Measurements from ENCODE around the gene TRMT112.
A peak's percentile ranks its signal among the peaks of the same experiment; 100 is the strongest.

The TRMT112 gene

DNA sequence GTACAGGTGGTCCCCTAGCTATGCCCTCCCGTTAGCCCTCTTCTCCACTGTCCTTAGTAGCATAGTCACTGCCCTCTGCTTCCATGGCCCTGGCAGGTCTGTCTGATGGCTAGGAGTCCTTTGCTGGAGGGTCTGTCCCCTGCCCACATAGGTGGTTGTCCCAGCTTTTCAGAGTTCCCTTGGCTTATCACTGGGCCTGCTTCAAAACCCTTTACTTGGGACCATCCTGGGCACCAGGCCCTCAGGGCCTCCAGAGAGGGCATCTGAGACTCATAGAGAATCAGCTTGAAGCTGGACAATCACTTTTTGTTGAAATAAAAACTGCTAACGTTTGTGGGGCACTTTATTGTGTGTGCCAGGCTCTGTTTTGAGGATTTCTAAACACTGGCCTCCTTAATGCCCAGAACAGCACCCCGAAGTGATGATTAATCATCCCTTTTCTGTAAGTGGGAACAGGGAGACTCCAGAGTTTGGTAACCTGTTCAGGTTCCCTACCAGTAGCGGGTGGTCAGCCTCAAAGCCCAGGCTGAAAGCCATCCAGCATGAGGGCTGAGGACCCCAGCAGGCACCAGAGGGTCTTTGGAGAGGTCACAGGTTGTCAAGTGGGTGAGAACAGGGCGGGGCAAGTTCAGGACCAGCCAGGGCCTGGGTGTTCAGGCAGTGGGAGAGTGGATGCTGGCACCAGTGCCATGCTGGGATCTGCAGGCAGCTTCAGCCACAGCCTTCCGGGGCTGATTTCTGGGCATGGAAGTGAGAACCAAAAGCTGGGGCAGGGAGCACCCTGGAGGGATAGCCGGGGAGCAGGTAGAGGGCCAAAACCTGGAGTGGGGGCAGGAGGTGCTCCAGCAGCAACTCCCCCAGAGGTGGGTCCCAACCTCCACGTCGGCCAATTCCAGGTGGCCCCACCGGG is 26.8 kb downstream of the TRMT112 start:
- DNase-seq, result no peak

DNA sequence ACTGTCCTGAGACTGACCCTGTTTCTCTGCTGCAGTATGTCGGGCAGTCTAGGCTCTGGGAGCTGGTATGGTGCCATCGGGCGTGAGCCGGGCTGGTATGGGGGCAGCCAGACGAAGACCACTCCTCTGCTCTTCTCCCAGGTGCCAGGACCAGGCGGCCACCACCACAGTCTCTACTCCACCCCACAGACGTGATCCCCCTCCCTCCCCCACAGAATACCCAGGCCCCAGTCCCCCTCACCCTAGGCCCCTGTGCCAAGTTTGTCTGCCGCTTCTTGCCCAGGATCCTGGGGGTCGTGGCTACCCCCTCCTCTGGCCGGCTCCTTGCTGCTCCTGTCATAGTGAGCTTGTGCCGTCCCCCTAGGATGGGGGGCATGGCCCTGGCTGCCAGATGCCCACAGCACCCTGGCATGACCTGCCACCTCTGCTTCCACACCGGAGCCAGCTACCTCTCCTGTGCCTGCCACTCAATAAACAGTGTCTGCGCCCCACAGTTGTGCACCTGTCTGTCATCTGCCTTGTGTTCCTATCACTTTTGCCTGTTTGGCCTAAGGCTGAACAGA is 28.3 kb downstream of the TRMT112 start:
- DNase-seq, result no peak

DNA sequence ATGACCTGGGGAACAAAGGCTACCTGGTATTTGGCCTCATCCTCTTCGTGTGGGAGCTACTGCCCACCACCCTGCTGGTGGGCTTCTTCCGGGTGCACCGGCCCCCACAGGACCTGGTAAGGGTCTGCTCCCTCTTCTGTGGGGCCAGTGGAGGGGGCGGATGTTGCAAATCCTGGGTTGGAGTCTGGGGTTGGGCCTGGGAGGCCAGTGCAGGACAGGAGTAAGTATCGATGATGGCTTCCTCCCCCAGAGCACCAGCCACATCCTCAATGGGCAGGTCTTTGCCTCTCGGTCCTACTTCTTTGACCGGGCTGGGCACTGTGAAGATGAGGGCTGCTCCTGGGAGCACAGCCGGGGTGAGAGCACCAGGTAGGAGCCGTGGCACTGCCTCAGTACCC is 29.0 kb downstream of the TRMT112 start:
- no peak for DNase-seq

DNA sequence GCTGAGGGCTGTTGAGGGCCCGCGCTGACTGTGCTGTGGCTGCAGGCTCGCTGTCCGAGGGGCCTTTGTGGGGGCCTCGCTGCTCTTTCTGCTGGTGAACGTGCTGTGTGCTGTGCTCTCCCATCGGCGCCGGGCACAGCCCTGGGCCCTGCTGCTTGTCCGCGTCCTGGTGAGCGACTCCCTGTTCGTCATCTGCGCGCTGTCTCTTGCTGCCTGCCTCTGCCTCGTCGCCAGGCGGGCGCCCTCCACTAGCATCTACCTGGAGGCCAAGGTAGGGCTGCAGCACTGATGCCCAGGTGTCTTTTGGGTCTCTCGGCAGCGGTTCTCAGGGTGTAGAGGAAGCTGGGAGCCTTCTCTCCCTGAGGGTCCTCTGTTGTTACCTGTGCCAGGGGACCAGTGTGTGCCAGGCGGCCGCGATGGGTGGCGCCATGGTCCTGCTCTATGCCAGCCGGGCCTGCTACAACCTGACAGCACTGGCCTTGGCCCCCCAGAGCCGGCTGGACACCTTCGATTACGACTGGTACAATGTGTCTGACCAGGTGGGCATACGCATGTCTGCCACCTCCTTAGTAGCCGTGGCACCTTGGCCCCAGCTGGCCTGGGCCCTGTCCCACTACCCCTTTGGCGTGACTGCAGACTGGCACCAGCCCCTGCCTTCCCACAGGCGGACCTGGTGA is 29.5 kb downstream of the TRMT112 start:
- no peak for DNase-seq

DNA sequence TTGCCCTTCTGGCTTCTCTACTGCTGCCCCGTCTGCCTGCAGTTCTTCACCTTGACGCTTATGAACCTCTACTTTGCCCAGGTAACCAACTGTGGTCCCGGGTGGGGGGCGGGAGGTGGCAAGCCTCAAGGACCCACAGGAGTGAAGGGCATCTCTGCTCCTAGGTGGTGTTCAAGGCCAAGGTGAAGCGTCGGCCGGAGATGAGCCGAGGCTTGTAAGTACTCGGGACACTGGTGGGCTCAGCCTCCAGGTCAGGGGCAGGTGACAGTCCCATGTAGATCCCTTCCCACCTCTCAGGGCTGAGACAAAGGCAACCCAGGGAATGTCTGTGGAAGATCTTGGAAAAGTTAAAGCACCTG is 30.6 kb downstream of the TRMT112 start:
- DNase-seq, result no peak

DNA sequence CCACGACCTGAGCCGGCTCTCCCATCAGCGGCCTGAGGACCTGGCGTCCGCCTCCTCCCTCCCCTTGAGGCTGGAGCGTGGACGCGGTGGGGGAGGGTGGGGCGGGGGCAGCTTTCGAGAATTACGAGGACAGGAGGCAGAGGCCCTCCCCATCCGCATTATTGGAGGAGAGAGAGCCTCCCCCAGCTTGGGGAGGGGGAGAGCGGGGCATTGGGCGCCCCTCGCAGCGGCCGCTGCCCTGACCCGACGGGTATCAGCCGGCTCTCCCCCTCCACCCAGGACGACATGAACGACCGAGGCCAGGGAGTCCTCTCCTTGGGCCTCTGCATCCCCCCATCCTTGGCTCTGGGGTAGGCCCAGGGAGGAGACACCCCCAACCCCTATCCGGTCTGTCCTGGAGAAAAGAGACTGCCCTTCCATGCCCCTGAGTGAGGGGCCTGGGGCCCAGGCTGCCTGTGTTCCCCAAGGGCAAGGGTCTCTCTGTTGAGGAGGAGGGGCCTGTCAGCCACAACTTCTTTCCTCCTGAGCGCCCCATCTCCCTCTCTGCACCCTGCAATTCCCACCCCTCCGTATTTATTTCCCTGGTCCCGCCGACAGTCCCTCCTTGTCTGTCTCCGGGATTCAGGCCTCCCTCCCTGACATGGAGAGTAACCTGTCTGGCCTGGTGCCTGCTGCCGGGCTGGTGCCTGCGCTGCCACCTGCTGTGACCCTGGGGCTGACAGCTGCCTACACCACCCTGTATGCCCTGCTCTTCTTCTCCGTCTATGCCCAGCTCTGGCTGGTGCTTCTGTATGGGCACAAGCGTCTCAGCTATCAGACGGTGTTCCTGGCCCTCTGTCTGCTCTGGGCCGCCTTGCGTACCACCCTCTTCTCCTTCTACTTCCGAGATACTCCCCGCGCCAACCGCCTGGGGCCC is 31.2 kb downstream of the TRMT112 start:
- peak; percentile 15 for DNase-seq

DNA sequence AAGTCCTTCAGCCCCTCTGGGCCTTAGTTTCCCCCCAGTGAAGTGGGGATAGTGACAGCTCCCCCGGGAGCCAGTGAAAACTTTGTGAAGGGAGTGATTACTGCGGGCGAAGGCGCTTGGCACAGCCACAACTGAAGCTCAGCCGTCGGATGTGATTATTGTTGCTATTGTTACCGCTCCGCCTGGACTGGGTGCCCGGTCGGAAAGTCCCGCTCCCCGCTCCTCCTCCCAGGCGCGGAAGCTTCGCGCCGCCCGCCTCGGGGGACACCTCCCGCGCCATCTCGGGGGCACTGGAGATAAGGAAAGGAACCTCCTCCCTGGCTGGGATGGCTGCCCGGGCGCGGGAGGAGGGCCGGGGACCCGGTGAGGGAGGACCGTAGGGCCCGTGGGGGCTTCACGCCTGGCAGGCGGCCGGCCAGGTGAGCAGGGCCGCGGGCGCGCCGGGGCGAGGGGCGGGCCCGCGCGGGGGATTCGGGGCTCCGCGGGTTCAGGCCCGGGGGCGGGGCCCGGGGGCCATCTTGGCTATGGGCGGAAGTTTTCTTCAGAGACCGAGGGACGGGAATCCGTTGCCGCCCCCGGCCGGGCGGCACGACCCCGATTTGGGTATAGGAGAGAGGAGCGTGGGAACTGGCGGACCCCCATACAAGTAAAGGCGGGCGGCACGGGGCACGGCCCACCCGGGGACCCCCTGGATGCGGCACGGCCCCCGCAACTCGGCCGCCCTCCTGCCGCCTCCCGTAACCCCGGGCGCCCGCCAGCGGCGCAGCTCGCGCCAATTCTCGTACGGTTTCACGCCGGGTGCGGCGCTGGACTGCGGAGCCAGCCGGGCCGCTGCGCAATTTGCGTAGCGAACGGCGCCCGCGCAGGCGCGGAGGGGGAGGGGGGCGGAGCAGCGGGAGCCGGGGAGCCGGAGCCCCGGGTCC is 32.1 kb downstream of the TRMT112 start, which contains the start of gene GPR137:
Gene GPR137 (plus strand): TSS at position 887 of the 923 bp plus-strand sequence. CDS start 677 bp downstream, outside the sequence.
- peak; percentile 67 for DNase-seq

DNA sequence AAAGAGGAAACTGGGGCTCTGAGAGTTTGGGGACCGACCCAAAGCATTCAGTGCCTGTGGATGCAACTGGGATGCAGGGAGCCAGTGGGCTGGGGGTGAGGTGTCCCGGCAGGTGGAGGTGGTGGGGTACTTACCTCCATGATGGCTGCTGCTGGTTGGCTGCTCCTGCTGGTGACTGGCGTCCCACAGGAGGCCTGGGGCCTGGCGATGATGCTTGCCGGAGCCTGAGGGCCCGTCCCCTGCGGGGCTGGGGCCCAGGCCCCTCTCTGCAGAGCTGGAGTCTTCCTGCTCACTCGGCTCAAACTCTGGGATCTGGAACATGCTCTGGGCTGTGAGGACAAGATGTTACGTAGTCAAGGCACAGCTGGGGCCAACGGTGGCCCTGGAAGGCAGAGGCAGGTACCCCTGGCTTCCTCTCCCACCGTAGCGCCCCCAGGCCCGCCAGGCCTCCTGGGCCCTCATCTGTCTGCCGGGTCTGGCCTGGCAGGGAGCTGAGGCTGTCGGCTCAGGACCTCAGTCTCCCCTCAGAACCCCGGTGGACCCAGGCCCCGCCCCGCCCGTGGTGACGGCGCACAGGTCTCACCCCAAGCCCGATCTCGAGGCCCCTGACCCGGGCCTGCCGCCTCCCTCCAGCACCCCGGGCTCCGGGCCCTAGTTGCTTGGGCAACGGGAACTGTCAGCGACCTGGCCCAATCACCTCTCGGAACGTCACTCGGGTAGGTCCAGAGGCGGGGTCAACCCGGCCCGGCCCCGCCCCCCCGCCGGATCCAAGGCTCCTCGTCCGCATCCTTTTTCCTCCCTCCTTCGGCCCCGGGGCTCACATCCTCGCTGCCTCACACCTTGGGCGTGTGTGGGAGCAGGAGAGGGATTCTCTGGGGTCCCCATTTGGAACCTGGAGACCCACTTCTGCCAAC is 33.1 kb downstream of the TRMT112 start, which contains the start of gene BAD:
Gene BAD (minus strand): TSS at position 618 of the 914 bp plus-strand sequence. CDS start 297 bp downstream, at position 321.
- DNase-seq, result peak; percentile 94

DNA sequence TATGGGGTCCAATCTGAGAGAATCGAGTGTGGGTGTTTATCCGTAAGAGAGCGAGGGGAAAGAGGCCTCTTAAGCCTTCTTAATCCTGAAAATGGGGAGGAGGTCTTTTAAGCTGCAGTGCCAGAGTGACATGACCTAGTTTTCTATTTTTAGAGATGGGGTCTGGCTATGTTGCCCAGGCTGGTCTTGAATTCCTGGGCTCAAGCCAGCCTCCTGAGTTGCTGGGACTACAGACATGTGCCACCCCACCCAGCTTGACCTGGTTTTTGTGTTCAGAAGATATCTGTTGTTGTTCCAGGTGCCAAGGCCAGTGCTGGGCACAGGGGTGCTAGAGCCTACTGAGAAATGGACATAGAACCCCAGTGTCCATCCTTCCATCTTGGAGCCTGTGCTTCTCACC is 34.3 kb downstream of the TRMT112 start:
- no peak for DNase-seq

DNA sequence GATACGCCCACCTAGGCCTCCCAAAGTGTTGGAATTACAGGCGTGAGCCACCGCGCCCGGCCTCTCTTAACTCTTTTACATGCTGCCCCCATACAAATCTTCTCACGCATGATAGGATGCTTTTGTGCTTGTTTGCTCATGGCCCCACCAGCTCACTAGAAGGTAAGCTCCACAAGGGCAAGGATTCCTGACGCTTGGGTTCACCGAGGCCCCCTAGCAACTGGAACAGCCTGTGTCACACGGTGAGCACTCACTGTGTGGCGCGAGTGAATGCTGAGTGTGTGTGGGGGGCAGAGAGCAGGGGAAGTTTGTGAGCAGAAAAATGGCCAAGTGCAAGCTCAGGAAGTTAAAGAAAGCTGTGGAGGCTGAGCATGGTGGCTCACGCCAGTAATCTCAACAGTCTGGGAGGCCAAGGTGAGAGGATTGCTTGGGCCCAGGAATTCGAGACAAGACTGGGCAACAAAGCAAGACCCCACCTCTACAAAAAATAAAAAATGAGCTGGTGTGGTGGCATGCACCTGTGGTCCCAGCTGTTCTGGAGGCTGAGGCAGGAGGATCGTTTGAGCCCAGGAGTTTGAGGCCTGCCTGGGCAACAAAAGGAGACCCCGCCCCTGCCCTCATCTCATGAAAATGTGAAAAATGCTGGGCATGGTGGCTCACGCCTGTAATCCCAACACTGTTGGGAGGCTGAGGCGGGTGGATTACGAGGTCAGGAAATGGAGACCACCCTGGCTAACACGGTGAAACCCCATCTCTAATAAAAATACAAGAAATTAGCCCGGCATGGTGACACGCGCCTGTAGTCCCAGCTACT is 35.2 kb downstream of the TRMT112 start:
- no peak for DNase-seq

DNA sequence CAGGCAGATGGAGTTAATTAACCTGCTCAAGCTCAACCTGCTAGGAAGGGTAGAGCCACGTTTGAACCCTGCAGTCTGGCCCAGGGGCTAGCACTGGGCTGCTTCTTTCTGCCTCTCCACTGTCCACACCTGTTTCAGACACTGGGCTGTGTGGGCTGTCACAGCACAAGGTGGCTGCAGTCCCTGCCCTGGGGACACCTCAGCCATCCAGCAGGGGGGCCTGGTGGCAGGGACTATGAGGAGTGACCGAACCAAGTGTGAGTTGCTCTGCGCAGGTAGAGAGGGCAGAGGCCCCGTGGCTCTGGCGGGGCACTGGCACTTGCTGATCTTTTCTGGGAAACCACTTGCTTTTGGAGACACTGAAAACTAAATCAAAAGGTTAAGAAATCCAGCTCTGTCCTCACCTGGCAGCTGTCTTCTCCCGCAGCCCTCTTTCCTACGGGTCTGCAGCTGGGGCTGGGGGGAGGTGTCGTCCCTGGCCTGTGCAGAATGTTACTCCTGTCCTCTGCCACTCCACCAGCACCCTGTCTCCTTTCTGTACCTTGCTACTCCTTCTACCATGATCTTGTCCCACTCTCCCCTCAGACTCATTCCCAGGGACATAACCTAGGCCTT is 38.7 kb downstream of the TRMT112 start:
- DNase-seq, result no peak

DNA sequence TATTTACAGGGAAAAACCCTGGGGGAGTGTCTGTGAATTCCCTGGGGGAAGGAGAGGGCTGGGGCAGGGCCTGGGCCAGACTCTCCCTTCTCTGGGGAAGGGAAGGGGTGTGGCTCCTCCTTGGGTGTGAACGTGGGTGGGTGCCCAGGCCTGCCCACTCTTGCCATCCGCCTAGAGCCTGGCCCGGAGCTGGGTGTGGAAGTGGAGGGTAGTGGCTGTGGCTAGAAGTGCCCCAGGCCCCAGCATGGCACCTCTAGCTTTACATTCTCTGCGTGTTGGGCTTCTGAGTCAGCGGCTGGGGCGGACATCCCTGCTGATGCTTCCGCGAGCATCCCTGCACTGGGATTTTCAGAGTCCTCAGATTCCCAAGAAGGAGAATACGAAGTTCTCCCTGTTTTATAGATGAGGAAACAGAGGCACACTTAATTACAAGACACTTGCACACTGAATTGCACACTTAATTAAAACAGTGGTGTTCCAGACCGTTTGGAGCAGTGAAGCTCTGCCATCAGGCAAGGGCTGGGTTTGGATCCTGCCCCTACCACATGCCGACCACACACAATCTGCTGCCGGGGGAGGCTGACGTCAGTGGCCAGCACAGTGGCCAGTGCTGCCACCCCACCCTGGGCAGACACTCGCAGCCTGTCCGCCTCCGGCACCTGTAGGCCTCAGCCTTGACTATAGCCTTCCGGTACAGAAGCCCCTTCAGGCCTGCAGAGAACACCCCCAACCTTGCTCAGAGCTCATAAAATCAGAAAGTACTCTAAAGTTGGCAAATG is 40.5 kb downstream of the TRMT112 start:
- DNase-seq, result no peak

DNA sequence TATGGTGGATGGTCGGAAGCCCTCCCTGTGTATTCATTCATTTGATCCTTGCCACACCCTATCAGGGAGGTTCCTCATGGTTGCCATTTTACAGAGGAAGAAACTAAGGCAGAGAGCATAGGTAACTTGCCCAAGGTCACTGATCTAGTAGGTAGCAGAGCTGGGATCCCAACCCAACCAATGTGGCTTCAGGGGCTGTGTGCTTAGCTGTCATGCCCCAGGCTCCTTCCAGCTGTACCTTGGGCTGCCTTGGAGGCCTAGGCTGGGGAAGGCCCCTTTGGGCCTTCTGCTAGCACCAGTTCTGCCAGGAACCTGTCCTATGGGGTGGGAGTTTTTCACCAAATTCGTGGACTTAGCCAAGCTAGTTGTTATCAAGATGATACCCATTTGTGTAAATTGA is 41.5 kb downstream of the TRMT112 start:
- DNase-seq, result no peak

DNA sequence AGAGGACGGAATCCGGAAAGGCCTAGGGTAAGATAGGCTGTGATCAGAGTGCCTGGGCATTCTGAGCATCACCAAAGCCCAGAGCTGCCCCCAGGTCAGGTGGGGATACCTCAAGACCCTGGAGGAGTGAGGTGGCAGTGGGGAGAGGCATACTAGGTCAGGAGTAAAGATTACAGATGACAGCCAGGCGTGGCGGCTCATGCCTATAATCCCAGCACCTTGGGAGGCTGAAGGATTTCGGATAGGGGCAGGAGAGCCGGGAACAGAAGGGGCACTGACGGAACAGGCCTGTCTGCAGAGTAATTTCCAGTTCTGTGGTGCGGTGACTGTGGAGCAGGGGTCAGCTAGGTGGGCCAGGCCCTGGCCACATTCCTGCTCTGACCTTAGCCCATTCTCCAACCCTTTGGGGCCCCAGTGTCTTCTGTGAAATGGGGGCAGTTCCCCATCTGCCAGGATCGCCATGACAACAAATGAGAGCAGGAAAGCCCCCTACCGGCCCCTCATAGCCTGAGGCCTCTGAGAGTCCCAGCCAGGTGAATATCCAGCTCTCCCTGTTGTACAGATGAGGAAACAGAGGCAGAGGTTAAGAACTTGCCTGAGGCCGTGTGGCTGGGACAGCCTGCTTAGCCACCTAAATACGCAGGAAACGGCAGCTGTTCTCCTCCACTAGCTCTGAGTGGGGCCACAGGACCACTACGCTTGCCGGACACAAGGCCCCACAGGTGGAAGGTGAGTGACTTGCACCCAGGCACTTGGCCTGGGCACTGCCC is 42.1 kb downstream of the TRMT112 start:
- DNase-seq, result no peak

DNA sequence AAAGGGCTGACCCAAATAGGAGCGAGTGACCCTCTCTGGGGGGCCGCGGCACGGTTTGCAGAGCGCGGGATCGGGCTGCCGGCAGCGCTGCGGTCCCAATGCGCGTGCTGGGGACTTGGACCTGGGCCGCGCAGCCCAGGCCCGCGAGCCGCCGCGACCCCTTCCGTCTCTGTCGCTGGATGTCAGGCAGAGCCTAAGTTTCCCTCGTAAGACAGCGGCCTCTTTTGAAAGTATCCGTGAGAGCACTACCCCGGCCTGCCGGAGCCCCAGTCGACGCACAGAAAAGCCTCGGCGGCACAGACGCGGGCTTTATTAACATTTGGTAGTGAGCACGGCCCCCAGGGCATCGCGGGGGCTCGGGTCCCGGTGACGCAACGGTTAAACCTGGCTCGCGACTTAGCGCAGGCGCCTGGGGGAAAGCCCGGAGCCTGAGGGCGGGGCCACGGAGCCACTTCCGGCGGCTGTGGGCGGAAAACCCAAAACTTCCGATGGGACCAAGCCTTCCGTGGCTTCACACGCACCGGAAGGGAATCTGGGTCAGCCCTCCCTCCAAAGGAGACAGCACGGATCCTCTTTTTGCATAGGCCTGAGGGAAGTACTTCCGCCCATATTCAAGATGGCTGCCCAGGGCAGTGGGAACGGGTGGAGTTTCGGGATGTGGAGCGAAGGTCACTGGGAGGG is 47.7 kb downstream of the TRMT112 start:
- peak; percentile 97 for DNase-seq

DNA sequence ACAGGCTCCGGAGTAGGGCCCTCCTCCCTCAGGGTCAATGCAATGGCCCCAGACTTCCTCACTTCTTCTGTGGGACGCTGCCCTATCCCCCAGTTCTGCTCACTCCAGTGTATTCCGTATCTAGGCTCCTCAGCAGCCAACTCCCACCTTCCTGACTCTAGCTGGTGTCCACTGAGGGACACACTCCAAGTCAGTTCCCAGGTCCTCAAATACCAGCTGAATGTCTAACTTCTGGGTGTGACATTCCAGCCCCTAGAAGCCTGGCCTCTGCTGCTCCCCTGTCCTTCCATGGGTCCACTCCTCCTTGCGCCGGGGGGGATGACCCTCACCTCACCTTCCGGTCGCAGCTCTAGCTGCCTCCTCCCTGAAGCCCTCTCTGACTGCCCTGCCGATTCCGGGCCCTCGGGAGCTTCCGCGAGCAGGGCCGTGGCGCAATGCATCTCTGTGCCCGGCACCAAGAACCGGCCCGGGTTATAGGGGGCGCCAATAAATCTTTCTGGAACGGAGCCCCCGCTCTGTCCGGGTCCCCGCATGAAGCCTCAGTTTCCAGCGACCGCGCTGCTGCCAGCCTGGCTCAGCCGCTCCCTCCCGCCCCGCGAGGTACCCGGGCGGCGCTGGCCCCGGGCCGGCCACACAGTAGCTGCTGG is 48.3 kb downstream of the TRMT112 start:
- DNase-seq, result no peak
